ENCODE results near the gene GBX1.

- no peak for TF ChIP-seq CTCF (optimal IDR thresholded peaks at IDR 0.05 in 1 of 3, IDR thresholded peaks at IDR 0.05 in 1 of 3, conservative IDR thresholded peaks at IDR 0.05 in 1 of 3; ENCODE audit: extremely low read depth in 1 of 3, insufficient read depth in 2 of 3, low read length in 3 of 3)
- TF ChIP-seq EZH2 (IDR thresholded peaks at IDR 0.05; ENCODE audit: low read length) = no peak
Observed at GRCh38 chr7:151176401-151176800, 8.9 kb upstream of the GBX1 start.
